GM10248 (cell line): Measurements from ENCODE around the gene ZNF48.

Experiments used
- CTCF ChIA-PET: fragments of 300-600 bp; sonication (Branson Sonifier 250); formaldehyde crosslinking; extraction: SDS; loops from one replicate; lab custom pipeline; 2021; ENCODE audit warnings: antibody characterized with exemption; lab: Yijun Ruan, JAX
- POLR2A ChIA-PET: fragments of 350-650 bp; sonication (Branson Sonifier 250); formaldehyde crosslinking; extraction: SDS; loops from one replicate; lab custom pipeline; 2020; ENCODE audit warnings: antibody characterized with exemption; lab: Yijun Ruan, JAX
- DNase-seq: peaks from one replicate; pipeline ENCODE4 v3.0.0; 2012; ENCODE audit errors: extremely low spot score
- CTCF ChIP-seq: IDR thresholded peaks from 2 replicates; pipeline ENCODE4 v1.5.1; 2012; ENCODE audit warnings: mild to moderate bottlenecking, low read depth; ENCODE audit errors: extremely low read depth, missing control alignments, control extremely low read depth

The ZNF48 gene

GRCh38 chr16:30370456-30371247, 24.6 kb upstream of the ZNF48 start, which contains the start of gene TBC1D10B:
TBC1D10B (minus strand) TSS chr16:30370494; CDS start chr16:30370183, 311 bp downstream.
- CTCF ChIA-PET = interaction anchor here (0.7 to 1.9 kb wide), 20 partner anchors 10 to 323 kb away, joined by 3 to 15 read pairs (median 4); partner anchors contain the start of genes CD2BP2, DCTPP1, SEPTIN1 and TBX6
- no peak for TF ChIP-seq CTCF
- peak; percentile 95 for DNase-seq
- POLR2A ChIA-PET = interaction anchor here (0.5 to 1.9 kb wide), 10 partner anchors 9 to 279 kb away, joined by 3 to 11 read pairs (median 4); partner anchors contain the start of genes CD2BP2, SEPTIN1 and TBX6

- ChIA-PET POLR2A (interaction anchor here (0.5 to 1.9 kb wide), 8 partner anchors 8 to 279 kb away, joined by 3 to 11 read pairs (median 4); partner anchors contain the start of genes CD2BP2, SEPTIN1 and TBX6), CTCF (interaction anchor here (0.8 to 1.9 kb wide), 17 partner anchors 9 to 322 kb away, joined by 3 to 15 read pairs (median 4); partner anchors contain the start of genes CD2BP2, DCTPP1, SEPTIN1 and TBX6)
- DNase-seq = no peak
- TF ChIP-seq CTCF = no peak
Measured at GRCh38 chr16:30371248-30371816, 23.9 kb upstream of the ZNF48 start.

- POLR2A ChIA-PET = interaction anchor here (1.4 to 1.9 kb wide), 2 partner anchors 10 to 46 kb away, joined by 3 to 9 read pairs; partner anchors contain the start of gene SEPTIN1
- TF ChIP-seq CTCF = no peak
- no peak for DNase-seq
- CTCF ChIA-PET = interaction anchor here (1.0 to 1.9 kb wide), 11 partner anchors 10 to 322 kb away, joined by 3 to 15 read pairs (median 6); partner anchors contain the start of genes CD2BP2, DCTPP1, SEPTIN1 and TBX6
Measured at GRCh38 chr16:30372038-30372712, 23.0 kb upstream of the ZNF48 start.

- CTCF ChIA-PET = interaction anchor here (1.0 kb wide), 1 partner anchor 10 kb away, joined by 3 read pairs; the partner anchor contains the start of gene SEPTIN1
- no peak for DNase-seq
- no peak for TF ChIP-seq CTCF
- POLR2A ChIA-PET = no interaction called here
Measured at GRCh38 chr16:30372725-30373124, 22.5 kb upstream of the ZNF48 start.

- ChIA-PET CTCF (no interaction called here), POLR2A (no interaction called here)
- no peak for DNase-seq
- no peak for TF ChIP-seq CTCF
Measured at GRCh38 chr16:30374538-30374937, 20.7 kb upstream of the ZNF48 start, which contains the start of gene MYL11. MYL11 (plus strand) TSS chr16:30374802; CDS start chr16:30374858, 56 bp downstream.

- POLR2A ChIA-PET = no interaction called here
- CTCF ChIA-PET = interaction anchor here (1.1 to 1.5 kb wide), 2 partner anchors 17 to 54 kb away, joined by 3 read pairs; partner anchors contain the start of gene DCTPP1
- DNase-seq = no peak
- no peak for TF ChIP-seq CTCF
Measured at GRCh38 chr16:30375864-30376263, 19.4 kb upstream of the ZNF48 start.
